GM18870 (cell line): ENCODE data around the gene PNPLA7.
"Not testable (repeated sequence)": the region's sequence is repeated elsewhere in the genome, so short reads cannot be mapped to it uniquely, and the experiment has no call there.

ENCODE experiments used
- ATAC-seq: cut with Tn5 transposase; IDR thresholded peaks from one replicate; pipeline ENCODE4 v1.9.1; 2021; ENCODE audit warnings: moderate library complexity; ENCODE audit not compliant: unreplicated experiment

Gene PNPLA7

GRCh38 chr9:137482094-137482781 is 68.0 kb downstream of the PNPLA7 start:
- no peak for ATAC-seq

- no peak for ATAC-seq
These were observed 69.2 kb downstream of the PNPLA7 start for GRCh38 chr9:137480686-137481683.

GRCh38 chr9:137479892-137480685 is 70.1 kb downstream of the PNPLA7 start:
- ATAC-seq, result no peak

- ATAC-seq, result no peak
These were observed 71.0 kb downstream of the PNPLA7 start for GRCh38 chr9:137478962-137479861.

GRCh38 chr9:137478613-137478961 is 71.6 kb downstream of the PNPLA7 start:
- ATAC-seq, result no peak

- no peak for ATAC-seq
These were observed 72.2 kb downstream of the PNPLA7 start for GRCh38 chr9:137477778-137478612.

- no peak for ATAC-seq
These were observed 73.3 kb downstream of the PNPLA7 start for GRCh38 chr9:137476856-137477255.

GRCh38 chr9:137475666-137476065 is 74.5 kb downstream of the PNPLA7 start:
- ATAC-seq, result no peak

- ATAC-seq, result no peak
These were observed 75.9 kb downstream of the PNPLA7 start for GRCh38 chr9:137474271-137474670.

- ATAC-seq, result no peak
These were observed 79.4 kb downstream of the PNPLA7 start for GRCh38 chr9:137470785-137471184.

- no peak for ATAC-seq
These were observed 82.3 kb downstream of the PNPLA7 start for GRCh38 chr9:137467896-137468295.

- ATAC-seq, result no peak
These were observed 83.0 kb downstream of the PNPLA7 start for GRCh38 chr9:137467161-137467581.

- not testable (repeated sequence) for ATAC-seq
These were observed 83.7 kb downstream of the PNPLA7 start for GRCh38 chr9:137466389-137467085.

- no peak for ATAC-seq
These were observed 84.3 kb downstream of the PNPLA7 start for GRCh38 chr9:137465720-137466388.

- ATAC-seq, result no peak
These were observed 85.0 kb downstream of the PNPLA7 start for GRCh38 chr9:137465000-137465719.

GRCh38 chr9:137464291-137464999 is 85.8 kb downstream of the PNPLA7 start:
- ATAC-seq, result no peak

GRCh38 chr9:137463931-137464290 is 86.3 kb downstream of the PNPLA7 start:
- ATAC-seq, result no peak
